ENCODE data around the gene UBASH3A.

Gene UBASH3A

GRCh38 chr21:42433946-42434551, 30.3 kb downstream of the UBASH3A start:
- no peak for DNase-seq

GRCh38 chr21:42434884-42435283, 31.2 kb downstream of the UBASH3A start:
- no peak for DNase-seq

- DNase-seq: no peak
Measured at GRCh38 chr21:42435401-42435800, 31.7 kb downstream of the UBASH3A start.

GRCh38 chr21:42435833-42436232, 32.1 kb downstream of the UBASH3A start:
- DNase-seq: no peak

GRCh38 chr21:42436914-42437313, 33.2 kb downstream of the UBASH3A start:
- DNase-seq: no peak

GRCh38 chr21:42437786-42438185, 34.1 kb downstream of the UBASH3A start:
- DNase-seq: no peak

GRCh38 chr21:42438316-42439205, 34.9 kb downstream of the UBASH3A start:
- no peak for DNase-seq

- no peak for DNase-seq
Measured at GRCh38 chr21:42439284-42440186, 35.8 kb downstream of the UBASH3A start.

- DNase-seq: no peak
Measured at GRCh38 chr21:42440187-42440792, 36.6 kb downstream of the UBASH3A start.

- no peak for DNase-seq
Measured at GRCh38 chr21:42441963-42442362, 38.3 kb downstream of the UBASH3A start.

GRCh38 chr21:42443181-42443785, 39.6 kb downstream of the UBASH3A start:
- no peak for DNase-seq

GRCh38 chr21:42443876-42444744, 40.4 kb downstream of the UBASH3A start:
- no peak for DNase-seq

- no peak for DNase-seq
Measured at GRCh38 chr21:42444745-42445059, 41.0 kb downstream of the UBASH3A start.

GRCh38 chr21:42445311-42445710, 41.6 kb downstream of the UBASH3A start:
- DNase-seq: no peak

GRCh38 chr21:42446531-42446930, 42.8 kb downstream of the UBASH3A start:
- no peak for DNase-seq

GRCh38 chr21:42447182-42447581, 43.5 kb downstream of the UBASH3A start:
- DNase-seq: no peak

GRCh38 chr21:42447732-42448131, 44.0 kb downstream of the UBASH3A start:
- no peak for DNase-seq

- DNase-seq: no peak
Measured at GRCh38 chr21:42448686-42449085, 45.0 kb downstream of the UBASH3A start.

GRCh38 chr21:42451941-42452340, 48.2 kb downstream of the UBASH3A start:
- DNase-seq: no peak

- DNase-seq: peak; percentile 43
Measured at GRCh38 chr21:42452401-42453223, 48.9 kb downstream of the UBASH3A start.

Measured in NCI-H69 (cell line).